GM04503 (cell line): ENCODE measurements around the gene HTR4.
A peak's percentile ranks its signal among the peaks of the same experiment; 100 is the strongest.

Experiments
- DNase-seq: peaks from one replicate; pipeline ENCODE4 v3.0.0-alpha.2; 2012; ENCODE audit warnings: low read depth

Gene HTR4

GRCh38 chr5:148607406-148607805 lies 46.9 kb downstream of the HTR4 start:
- no peak for DNase-seq

GRCh38 chr5:148606296-148606695 lies 48.0 kb downstream of the HTR4 start:
- no peak for DNase-seq

GRCh38 chr5:148599187-148599586 lies 55.1 kb downstream of the HTR4 start:
- DNase-seq: no peak

- DNase-seq: no peak
These were observed 58.6 kb downstream of the HTR4 start for GRCh38 chr5:148595697-148596096.

GRCh38 chr5:148586796-148587195 lies 67.5 kb downstream of the HTR4 start:
- no peak for DNase-seq

- DNase-seq: no peak
These were observed 68.3 kb downstream of the HTR4 start for GRCh38 chr5:148585988-148586387.

GRCh38 chr5:148584103-148584502 lies 70.2 kb downstream of the HTR4 start:
- DNase-seq: no peak

- peak; percentile 0 for DNase-seq
These were observed 70.8 kb downstream of the HTR4 start for GRCh38 chr5:148583421-148583965.

GRCh38 chr5:148574167-148574566 lies 80.2 kb downstream of the HTR4 start:
- no peak for DNase-seq

GRCh38 chr5:148573374-148573773 lies 81.0 kb downstream of the HTR4 start:
- DNase-seq: no peak

GRCh38 chr5:148569948-148570347 lies 84.4 kb downstream of the HTR4 start:
- DNase-seq: no peak

GRCh38 chr5:148565148-148565547 lies 89.2 kb downstream of the HTR4 start:
- DNase-seq: no peak

GRCh38 chr5:148563021-148563420 lies 91.3 kb downstream of the HTR4 start:
- no peak for DNase-seq

- DNase-seq: no peak
These were observed 92.5 kb downstream of the HTR4 start for GRCh38 chr5:148561801-148562311.

- no peak for DNase-seq
These were observed 94.9 kb downstream of the HTR4 start for GRCh38 chr5:148559461-148559860.

- DNase-seq: no peak
These were observed 95.4 kb downstream of the HTR4 start for GRCh38 chr5:148558892-148559291.

- DNase-seq: no peak
These were observed 97.5 kb downstream of the HTR4 start for GRCh38 chr5:148556835-148557234.

- DNase-seq: no peak
These were observed 99.7 kb downstream of the HTR4 start for GRCh38 chr5:148554621-148555020.

GRCh38 chr5:148543727-148544126 lies 110.6 kb downstream of the HTR4 start:
- no peak for DNase-seq

- peak; percentile 55 for DNase-seq
These were observed 111.5 kb downstream of the HTR4 start for GRCh38 chr5:148542812-148543211.

- DNase-seq: no peak
These were observed 113.1 kb downstream of the HTR4 start for GRCh38 chr5:148541054-148541835.

- no peak for DNase-seq
These were observed 113.7 kb downstream of the HTR4 start for GRCh38 chr5:148540647-148541046.

- DNase-seq: no peak
These were observed 114.5 kb downstream of the HTR4 start for GRCh38 chr5:148539851-148540250.

- DNase-seq: no peak
These were observed 119.1 kb downstream of the HTR4 start for GRCh38 chr5:148535190-148535589.
